ENCODE data around the gene PHACTR2.
"Not testable (repeated sequence)": the region's sequence is repeated elsewhere in the genome, so short reads cannot be mapped to it uniquely, and the experiment has no call there.

Gene PHACTR2

DNA sequence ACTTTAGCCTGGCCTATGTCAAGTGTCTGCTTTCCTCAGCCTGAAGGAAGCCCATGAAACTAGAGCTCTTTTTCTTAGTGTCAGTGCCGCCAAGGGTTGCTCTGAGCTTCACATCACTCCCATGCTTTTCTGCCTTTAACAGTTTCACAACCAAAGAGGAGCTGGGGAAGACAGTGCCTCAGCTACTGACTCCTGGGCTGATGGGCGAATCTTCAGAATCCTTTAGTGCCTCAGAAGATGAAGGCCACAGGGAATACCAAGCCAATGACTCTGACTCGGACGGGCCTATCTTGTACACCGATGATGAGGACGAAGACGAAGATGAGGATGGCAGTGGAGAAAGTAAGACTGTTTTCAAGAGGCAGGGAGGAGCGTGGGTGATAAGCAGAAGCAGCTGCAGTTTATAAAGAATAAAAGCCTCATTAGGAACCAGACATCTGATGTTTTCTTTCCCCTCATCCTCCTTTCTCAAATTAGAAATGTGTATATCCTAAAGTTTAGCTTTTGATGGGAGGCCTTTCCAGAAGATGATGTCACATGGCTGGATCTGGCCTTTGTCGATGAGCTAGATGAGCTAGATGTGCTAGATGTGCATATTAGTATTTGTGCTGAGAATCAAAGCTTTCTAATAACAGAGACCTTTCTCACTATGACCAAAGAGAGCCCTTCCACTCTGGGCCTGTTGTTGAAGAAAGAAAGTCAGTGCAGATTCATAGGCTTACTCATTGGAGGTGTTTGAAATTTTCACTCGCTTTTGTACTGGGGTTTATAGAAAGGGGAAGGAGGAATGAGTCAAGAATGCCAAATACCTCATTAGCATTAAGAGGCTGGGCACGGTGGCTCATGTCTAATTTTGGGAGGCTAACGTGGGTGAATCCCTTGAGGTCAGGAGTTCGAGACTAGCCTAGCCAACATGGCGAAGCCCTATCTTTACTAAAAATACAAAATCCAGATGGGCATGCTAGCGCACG, 94.6 kb downstream of the PHACTR2 start:
- DNase-seq: no peak

DNA sequence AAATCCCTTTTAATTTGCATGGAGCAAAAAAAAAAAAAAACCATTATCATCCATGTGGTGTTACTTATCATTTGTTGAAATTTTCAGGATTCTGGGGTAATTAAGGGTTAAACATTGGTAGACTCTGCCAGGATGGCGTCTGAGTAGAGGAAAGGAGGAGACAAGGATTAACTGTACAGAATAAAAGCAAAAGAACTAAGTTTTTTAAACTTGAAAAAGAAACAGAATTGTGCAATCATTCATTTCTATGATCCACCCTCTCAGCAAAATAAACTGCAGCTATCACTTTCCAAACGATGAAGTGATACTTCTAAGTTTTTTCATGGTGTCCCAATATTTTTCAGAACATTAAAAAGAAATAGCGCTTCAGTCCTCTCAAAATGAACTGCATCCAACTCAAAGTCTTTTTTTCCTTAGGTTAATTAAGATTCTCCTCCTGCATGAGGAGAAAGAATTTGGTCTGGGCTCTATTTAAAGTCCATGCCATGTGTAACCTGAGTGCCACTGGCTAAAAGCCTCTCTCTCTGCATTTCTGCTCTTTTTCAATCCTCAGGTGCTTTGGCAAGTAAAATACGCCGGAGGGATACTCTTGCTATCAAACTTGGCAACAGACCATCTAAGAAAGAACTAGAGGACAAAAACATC, 95.9 kb downstream of the PHACTR2 start:
- DNase-seq: no peak

DNA sequence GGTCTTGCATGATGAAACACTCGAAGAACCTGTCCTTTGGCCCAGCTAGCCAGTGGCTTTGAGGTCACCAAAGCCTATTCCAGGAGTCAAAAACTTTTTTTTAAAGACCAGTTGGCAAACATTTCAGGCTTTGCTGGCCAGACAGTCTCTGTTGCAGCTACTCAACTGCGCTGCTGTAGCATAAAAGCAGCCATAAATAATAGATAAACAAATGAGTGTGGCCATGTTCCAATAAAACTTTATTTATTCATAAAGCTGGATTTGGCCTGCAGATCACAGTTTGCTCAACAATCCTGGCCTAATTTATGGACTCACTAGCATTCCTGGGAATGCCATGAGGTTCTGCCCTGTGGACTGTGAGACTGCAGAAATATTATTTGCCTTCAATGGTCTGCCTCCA, 96.6 kb downstream of the PHACTR2 start:
- DNase-seq: no peak

DNA sequence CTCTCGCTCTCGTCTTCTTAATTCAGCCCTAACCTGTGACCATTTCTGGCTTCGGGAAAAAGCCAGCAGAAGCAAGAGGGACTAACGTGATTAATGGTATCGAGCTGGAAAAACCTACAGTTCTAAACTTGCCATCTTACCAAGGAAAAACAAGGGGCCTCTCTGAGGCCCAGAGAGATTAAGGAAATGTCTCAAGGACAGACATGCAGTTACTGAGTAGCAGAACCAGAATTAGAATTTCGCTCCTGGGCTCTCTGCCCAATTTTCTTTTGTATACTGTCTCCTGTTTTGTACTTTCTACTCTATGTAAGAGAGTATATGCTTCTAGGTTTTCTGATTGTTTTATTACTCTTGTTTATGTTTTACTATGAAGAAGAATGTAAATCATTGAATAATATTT, 97.6 kb downstream of the PHACTR2 start:
- DNase-seq: no peak

DNA sequence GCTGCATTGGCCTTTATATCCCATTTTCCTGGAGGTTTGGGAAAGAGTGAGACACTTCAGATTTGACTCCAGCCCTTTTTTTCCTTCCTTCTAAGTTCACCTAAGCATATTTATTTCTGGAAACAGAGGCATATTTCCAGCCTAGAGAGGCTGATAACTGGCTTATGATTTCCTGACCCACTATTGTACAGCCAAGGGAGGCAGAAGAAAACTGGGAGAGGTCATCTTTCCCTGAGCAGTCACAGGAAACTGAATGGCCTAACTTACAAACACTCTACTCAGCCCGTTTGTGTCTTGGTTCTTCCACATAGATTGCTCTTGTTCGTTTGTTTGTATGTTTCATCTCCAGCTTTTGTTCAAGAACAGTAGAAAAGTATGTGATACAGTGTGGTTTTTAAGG, 101.2 kb downstream of the PHACTR2 start:
- no peak for DNase-seq

DNA sequence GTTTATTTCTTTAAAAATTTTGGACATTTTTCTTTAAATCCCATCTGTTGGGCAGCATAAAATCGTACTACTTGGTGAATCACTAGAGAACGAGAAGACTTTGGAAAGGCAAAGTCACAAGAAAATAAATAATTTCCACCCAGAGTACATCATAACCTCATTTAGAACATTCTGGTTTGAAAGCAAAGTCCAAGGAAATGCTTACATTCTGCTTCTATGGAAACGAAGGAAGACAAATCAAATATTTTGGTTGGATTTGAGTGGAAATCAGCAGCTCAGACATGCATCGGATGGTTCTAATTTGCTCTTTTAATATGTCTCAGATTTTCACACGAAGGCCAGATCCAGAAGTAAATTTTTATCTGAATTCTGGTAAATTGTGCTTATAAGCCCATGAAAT, 104.7 kb downstream of the PHACTR2 start:
- DNase-seq: no peak

DNA sequence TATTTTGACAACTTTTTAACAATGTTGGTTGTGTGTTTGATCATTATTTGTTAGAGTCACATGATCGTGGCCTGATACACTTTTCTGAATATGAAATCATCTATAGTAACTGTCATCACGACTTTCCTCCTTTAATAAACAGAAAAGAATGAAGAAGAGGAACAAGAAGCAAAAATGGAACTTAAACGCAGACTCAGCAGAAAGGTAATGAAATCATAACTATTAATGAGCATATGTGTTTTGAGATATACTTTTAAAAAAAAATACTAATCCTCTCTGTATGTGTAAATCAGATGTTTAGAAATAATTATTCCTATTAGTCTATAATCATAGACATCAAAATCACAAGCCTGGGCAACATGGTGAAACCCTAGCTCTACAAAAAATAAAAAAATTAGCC, 105.3 kb downstream of the PHACTR2 start:
- no peak for DNase-seq

DNA sequence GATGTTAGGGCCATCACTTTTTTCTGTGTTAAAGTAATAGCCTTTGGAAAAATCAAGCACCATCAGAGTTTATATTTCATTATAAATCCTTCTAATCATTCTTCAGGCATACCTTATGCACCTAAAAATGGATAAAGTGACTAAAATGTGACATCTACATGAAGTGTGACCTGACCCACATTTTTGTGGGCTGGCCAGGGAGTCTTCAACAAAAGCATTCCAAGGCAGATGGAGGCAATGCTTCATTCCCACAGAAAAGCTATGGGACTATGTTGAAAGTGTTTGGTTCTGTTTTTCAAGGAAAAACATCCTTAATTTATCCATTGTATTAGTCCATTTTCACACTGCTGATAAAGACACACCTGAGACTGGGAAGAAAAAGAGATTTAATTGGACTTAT, 106.6 kb downstream of the PHACTR2 start:
- DNase-seq: no peak

DNA sequence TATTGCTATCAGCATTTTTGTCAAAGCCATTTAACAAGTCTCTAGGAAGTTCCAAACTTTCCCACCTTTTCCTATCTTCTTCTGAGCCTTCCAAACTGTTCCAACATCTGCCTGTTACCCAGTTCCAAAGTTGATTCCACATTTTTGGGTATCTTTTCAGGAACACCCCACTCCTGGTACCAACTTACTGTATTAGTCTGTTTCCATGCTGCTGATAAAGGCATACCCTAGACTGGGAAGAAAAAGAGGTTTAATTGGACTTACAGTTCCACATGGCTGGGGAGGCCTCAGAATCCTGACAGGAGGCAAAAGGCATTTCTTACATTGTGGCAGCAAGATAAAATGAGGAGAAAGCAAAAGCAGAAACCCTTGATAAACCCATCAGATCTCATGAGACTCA, 108.6 kb downstream of the PHACTR2 start:
- DNase-seq: not testable (repeated sequence)

DNA sequence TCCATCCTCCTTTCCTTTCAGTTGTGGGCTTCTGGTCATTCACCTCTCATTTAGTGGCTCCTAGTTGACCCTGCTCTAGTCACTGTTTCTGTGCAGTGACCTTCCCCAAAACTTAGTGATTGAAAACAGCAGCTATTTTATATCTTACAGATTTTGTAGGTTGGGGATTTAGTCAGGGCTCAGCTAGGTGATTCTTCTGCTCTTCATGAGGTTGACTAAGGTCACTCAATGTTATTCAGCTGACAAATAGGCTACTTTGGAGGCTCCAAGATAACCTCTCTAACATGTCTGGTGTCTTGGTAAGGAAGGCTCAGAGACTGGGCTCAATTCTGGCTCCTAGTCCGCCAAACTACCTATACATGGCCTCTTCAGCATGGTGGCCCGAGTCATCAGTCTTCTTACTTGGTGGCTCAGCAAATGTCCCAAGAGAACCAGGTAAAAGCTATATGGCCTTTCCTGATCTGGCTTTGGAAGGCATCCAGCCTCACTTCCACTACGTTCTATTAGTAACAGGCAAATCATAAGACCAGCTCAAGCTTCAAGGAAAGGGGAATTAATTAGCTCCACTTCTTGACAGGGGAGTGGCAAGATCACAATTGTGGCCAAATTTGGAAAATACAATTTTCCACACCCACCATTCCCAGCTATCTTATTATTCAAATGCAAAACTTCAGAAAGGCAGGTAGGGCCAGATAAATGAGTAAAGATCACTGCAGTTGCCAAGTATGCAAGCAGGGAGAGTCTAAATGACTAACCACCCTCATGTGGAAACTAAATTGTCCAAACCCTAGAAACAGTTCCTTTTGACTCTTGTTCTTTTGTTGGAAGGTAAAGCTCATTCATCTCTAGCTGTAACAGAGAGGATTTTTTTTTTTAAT, 114.9 kb downstream of the PHACTR2 start:
- no peak for DNase-seq

DNA sequence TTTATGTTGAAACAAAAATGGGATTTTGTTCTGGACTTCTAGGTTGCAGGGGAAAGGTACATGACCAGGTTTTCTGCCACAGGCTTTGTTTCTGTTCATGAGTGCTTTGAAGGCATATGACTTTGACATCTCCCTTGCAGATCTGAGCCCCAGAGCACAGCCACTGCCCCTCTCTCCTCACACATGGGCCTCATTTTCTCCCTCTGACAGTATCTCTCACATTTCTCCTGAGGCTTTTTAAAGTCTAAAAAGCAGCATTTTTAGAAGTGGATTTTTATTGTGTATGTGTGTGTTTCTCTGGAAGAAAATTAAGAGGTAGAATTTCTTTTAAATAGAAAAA, 115.5 kb downstream of the PHACTR2 start:
- no peak for DNase-seq

DNA sequence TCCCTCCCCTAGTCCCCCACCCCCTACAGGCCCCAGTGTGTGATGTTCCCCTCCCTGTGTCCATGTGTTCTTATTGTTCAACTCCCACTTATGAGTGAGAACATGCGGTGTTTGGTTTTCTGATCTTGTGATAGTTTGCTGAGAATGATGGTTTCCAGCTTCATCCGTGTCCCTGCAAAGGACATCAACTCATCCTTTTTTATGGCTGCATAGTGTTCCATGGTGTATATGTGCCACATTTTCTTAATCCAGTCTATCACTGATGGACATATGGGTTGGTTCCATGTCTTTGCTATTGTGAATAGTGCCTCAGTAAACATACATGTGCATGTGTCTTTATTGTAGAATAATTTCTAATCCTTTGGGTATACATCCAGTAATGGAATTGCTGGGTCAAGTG, 118.8 kb downstream of the PHACTR2 start:
- not testable (repeated sequence) for DNase-seq

DNA sequence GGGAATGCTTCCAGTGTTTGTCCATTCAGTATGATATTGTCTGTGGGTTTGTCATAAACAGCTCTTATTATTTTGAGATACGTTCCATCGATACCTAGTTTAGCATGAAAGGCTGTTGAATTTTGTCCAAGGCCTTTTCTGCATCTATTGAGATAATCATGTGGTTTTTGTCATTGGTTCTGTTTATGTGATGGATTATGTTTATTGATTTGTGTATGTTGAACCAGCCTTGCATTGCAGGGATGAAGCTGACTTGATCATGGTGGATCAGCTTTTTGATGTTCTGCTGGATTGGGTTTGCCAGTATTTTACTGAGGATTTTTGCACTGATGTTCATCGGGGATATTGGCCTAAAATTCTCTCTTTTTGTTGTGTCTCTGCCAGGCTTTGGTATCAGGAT, 120.7 kb downstream of the PHACTR2 start:
- DNase-seq: not testable (repeated sequence)

DNA sequence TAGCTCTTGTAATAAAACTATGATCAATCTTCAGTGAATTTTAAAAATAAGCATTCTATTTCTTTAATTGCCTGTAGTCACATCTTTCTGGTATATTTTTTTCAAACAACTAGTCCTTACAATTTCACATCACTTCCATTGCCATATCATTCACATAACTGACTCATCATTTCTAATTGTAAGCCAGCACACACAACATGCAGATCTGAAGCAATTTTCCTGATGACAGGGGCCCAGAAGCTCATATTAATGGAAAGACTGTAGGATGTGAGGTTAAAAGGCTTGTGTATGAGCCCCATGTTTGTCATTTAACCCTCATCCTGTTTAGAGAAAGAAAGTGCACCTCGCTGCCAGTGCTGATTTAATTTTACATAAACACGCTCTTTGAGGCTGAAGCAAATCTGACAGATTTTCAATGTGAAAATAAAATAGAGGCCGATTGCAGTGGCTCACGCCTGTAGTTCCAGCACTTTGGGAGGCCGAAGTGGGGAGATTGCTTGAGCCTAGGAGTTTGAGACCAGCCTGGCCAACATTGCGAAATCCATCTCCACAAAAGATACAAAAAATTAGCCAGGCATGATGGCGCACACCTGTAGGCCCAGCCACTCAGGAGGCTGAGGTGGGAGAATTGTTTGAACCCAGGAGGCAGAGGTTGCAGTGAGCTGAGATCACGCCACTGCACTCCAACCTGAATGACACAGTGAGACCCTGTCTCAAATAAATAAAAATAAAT, 125.2 kb downstream of the PHACTR2 start:
- no peak for DNase-seq

DNA sequence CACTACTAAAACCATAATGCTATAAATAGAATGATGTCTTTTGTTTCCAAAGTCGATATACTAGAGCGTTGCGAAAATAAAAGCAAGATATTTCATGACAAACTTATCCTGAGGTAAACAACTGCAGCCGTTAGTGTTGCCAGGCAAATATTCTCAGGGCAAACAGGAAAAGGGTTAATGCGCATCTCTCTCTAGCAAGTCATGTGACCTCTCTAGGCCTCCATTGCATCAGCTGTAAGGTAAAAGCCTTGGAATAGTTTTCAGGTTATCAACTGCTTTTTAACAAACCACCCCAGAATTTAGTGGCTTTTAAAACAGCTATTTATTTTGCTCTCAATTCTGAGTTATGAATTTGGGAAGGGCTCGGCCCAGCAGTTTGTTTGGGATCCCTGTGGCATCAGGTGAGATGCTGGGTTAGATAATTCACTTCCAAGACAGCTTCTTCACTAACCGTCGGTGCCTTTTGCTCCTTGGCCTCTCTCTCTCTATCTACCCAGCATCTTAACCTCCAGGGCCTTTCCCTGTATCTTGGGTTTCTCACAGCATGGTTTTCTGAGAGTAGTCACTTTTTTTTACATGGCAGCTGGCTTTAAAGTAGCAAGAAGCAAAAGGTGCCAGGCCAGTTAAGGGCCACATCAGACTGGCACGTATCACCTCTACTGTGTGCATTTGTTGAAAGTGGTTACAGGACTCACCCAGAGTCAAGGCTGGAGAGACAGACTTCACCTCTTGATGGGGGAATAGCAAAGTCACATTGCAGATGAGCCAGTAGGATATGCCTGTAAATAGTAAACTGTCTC, 126.2 kb downstream of the PHACTR2 start:
- no peak for DNase-seq

DNA sequence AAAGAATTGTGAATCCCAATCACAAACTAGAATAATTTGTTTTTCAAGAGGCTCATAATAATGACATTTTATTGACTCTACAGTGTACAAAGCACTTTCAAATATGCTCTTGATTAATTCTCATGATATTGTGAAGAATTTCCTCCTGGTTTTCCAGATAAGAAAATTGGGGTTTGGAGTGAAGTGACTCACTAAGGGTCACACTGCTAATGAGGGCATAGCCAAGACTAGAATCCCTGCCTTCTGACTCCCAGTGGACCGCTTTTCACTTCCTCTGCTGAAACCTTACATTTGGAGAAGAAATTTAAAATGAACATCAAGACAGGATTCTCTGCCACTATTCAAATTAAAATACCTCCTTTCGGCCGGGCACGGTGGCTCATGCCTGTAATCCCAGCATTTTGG, 127.1 kb downstream of the PHACTR2 start:
- DNase-seq: no peak

DNA sequence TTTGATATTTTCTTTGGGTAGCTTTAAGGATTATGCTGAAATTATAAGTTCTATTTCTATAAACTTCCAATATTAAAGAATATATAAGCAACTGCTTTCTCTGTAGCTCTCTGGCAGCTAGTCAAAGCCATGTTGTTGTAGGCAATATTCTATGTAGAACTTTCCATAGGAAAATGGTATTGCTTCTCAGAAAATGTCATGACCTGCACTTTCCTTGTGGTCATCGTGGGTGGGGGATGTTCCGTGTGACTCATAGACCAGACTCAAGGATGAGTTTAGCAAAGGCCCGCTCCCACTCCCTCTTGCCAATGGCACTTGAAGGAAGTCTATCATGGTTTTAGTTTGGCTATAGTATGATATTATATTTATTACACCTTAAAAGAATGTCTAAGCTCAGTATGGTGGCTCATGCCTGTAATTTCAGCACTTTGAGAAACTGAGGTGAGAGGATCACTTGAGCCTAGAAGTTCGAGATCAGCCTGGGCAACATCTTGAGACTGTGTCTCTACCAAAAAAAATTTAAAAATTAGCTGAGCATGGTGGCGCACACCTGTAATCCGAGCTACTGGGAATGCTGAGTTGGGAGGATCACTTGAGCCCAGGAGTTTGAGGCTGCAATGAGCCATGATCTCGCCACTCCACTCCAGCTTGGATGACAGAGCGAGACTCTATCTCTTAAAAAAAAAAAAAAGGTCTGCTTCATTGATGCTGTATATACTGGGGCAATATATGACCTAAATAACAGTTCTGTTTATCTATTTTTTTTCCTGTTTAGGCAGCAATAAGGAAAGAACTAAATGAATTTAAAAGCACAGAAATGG, 128.7 kb downstream of the PHACTR2 start:
- no peak for DNase-seq

DNA sequence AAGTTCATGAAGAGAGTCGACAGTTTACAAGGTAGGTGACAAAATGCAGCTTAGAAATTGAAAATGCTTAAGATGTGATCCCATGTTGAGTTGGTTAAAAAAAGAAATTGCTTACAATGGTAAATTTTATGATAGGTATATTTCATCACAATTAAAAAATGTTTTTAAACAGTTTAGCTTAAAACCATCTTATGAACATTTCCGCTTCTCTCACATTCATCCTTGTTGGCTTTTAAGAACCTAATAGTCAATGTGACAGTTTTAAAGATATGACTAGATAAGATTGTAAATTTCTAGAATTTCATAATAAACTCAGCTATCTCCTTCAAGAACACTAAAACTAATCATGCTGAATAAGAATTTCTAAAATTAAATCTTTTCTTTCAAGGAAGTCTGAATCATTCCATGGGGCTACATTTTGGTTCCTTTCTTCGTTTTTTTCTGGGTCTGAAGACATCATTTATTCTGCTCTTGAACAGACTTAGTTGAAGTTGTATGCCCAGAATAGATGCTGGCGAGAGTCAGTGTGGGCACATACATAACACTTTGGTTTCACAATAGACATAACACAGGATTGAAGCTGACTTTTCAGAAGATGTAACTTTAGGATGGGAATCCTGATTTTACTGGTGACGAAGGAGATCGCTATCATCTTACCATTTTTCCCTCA, 129.5 kb downstream of the PHACTR2 start:
- no peak for DNase-seq

DNA sequence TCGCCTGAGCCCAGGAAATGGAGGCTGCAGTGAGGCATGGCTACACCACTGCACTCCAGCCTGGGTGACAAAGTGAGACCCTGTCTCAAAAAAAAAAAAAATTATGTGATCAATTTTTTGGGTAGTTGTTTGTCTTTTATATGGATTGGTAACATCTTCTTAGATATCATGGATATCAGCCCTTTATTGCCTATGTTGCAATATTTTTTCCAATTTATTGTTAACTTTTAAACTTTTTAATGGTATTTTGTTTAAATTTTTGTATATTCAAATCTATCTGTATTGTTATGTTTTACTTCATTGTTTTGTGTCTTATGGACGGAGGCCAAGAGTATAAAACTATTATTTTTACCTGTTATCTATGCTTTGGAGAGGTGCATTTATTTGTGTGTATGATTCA, 133.0 kb downstream of the PHACTR2 start:
- no peak for DNase-seq
